ACHN (cell line): ENCODE measurements around the gene EDNRA.

Experiments
- DNase-seq: peaks from one replicate; pipeline ENCODE4 v3.0.0-alpha.2; 2015
- in situ Hi-C: cut with HindIII; loops from 2 replicates; pipeline ENCODE4 v1.10.0; 2017; ENCODE audit warnings: low sequenced_read_pairs, low pct_ligation_motif_present, low pct_unique_long_range_greater_than_20kb

EDNRA gene

GRCh38 chr4:147530134-147530533 is 49.2 kb downstream of the EDNRA start:
- in situ Hi-C loops, result no loop called here
- no peak for DNase-seq

- in situ Hi-C loops, result no loop called here
- no peak for DNase-seq
Observed at GRCh38 chr4:147530723-147531122, 49.8 kb downstream of the EDNRA start.

GRCh38 chr4:147532896-147533295 is 52.0 kb downstream of the EDNRA start:
- in situ Hi-C loops, result no loop called here
- DNase-seq, result no peak

- DNase-seq, result no peak
- in situ Hi-C loops, result no loop called here
Observed at GRCh38 chr4:147533331-147533730, 52.4 kb downstream of the EDNRA start.

GRCh38 chr4:147535124-147535523 is 54.2 kb downstream of the EDNRA start:
- no peak for DNase-seq
- in situ Hi-C loops, result no loop called here

GRCh38 chr4:147538711-147539110 is 57.8 kb downstream of the EDNRA start:
- DNase-seq, result no peak
- in situ Hi-C loops, result no loop called here

- DNase-seq, result no peak
- in situ Hi-C loops, result no loop called here
Observed at GRCh38 chr4:147539959-147540358, 59.1 kb downstream of the EDNRA start.

- DNase-seq, result no peak
- in situ Hi-C loops, result no loop called here
Observed at GRCh38 chr4:147542229-147542990, 61.5 kb downstream of the EDNRA start.

GRCh38 chr4:147543034-147543433 is 62.1 kb downstream of the EDNRA start:
- DNase-seq, result no peak
- in situ Hi-C loops, result no loop called here

GRCh38 chr4:147546349-147546748 is 65.5 kb downstream of the EDNRA start:
- in situ Hi-C loops, result no loop called here
- DNase-seq, result no peak

- in situ Hi-C loops, result no loop called here
- no peak for DNase-seq
Observed at GRCh38 chr4:147547314-147548056, 66.6 kb downstream of the EDNRA start.

GRCh38 chr4:147548256-147548655 is 67.4 kb downstream of the EDNRA start:
- in situ Hi-C loops, result no loop called here
- no peak for DNase-seq

GRCh38 chr4:147550626-147551246 is 69.8 kb downstream of the EDNRA start:
- in situ Hi-C loops, result no loop called here
- DNase-seq, result peak; percentile 1

GRCh38 chr4:147560625-147561024 is 79.7 kb downstream of the EDNRA start:
- in situ Hi-C loops, result no loop called here

GRCh38 chr4:147566762-147567161 is 85.9 kb downstream of the EDNRA start:
- DNase-seq, result no peak
- in situ Hi-C loops, result no loop called here

More at GRCh38 chr4:147560625-147561024, 79.7 kb downstream of the EDNRA start:
- no peak for DNase-seq

- DNase-seq, result no peak
- in situ Hi-C loops, result no loop called here
Observed at GRCh38 chr4:147567276-147567675, 86.4 kb downstream of the EDNRA start.

GRCh38 chr4:147570616-147571015 is 89.7 kb downstream of the EDNRA start:
- in situ Hi-C loops, result no loop called here
- DNase-seq, result no peak

GRCh38 chr4:147571036-147571770 is 90.3 kb downstream of the EDNRA start:
- DNase-seq, result no peak
- in situ Hi-C loops, result no loop called here

GRCh38 chr4:147576084-147576483 is 95.2 kb downstream of the EDNRA start:
- DNase-seq, result no peak
- in situ Hi-C loops, result no loop called here
